Loucy (cell line): ENCODE measurements around the gene CIAPIN1.

Experiments used
- H2AFZ ChIP-seq: fragments of 200-600 bp; sonication (generic); 2 replicates; pipeline ENCODE4 v1.6.0; 2016; ENCODE audit warnings: antibody characterized with exemption, mild to moderate bottlenecking, low read length, moderate library complexity
- H3F3A ChIP-seq: fragments of 200-600 bp; 2 replicates; pipeline ENCODE4 v1.6.0; 2016; ENCODE audit warnings: antibody characterized with exemption, low read depth, mild to moderate bottlenecking
- H3K27me3 ChIP-seq: fragments of 200-600 bp; sonication (generic); 2 replicates; pipeline ENCODE4 v1.6.1; 2014; ENCODE audit warnings: low read length, mild to moderate bottlenecking; ENCODE audit not compliant: insufficient read depth, poor library complexity, severe bottlenecking
- H3K36me3 ChIP-seq: fragments of 200-600 bp; sonication (generic); 2 replicates; pipeline ENCODE4 v1.6.1; 2016; ENCODE audit warnings: low read length; ENCODE audit not compliant: insufficient read depth
- H3K4me1 ChIP-seq: fragments of 200-600 bp; sonication (generic); 2 replicates; pipeline ENCODE4 v1.5.1; 2014; ENCODE audit warnings: low read length, mild to moderate bottlenecking; ENCODE audit not compliant: insufficient read depth, poor library complexity, severe bottlenecking
- H3K4me2 ChIP-seq: fragments of 200-600 bp; sonication (generic); 2 replicates; pipeline ENCODE4 v1.6.0; 2014; ENCODE audit warnings: antibody characterized with exemption, low read length, low read depth, mild to moderate bottlenecking; ENCODE audit not compliant: poor library complexity, severe bottlenecking
- H3K4me3 ChIP-seq: fragments of 200-600 bp; sonication (generic); 2 replicates; pipeline ENCODE4 v1.5.1; 2014; ENCODE audit warnings: low read length, mild to moderate bottlenecking, mixed read lengths; ENCODE audit not compliant: poor library complexity, severe bottlenecking
- H3K79me2 ChIP-seq: fragments of 200-600 bp; sonication (generic); 2 replicates; pipeline ENCODE4 v1.6.1; 2014; ENCODE audit warnings: low read length; ENCODE audit not compliant: insufficient read depth
- H3K9ac ChIP-seq: fragments of 200-600 bp; sonication (generic); 2 replicates; pipeline ENCODE4 v1.6.0; 2014; ENCODE audit warnings: mild to moderate bottlenecking, low read depth, low read length, moderate library complexity; ENCODE audit not compliant: poor library complexity, severe bottlenecking
- H3K9me2 ChIP-seq: fragments of 200-600 bp; sonication (generic); replicated peaks from 2 replicates; pipeline ENCODE4 v1.6.1; 2016; ENCODE audit warnings: low read depth, low read length, mixed read lengths
- H3K9me3 ChIP-seq: fragments of 200-600 bp; sonication (generic); 2 replicates; pipeline ENCODE4 v1.6.1; 2014; ENCODE audit warnings: mild to moderate bottlenecking, antibody characterized with exemption, low read length, low read depth; ENCODE audit not compliant: insufficient read depth
- H4K20me1 ChIP-seq: fragments of 200-600 bp; sonication (generic); 2 replicates; pipeline ENCODE4 v1.6.0; 2014; ENCODE audit warnings: antibody characterized with exemption, low read length, mild to moderate bottlenecking; ENCODE audit not compliant: insufficient read depth, poor library complexity, severe bottlenecking
- EZH2phosphoT487 ChIP-seq: fragments of 200-600 bp; IDR thresholded peaks from 2 replicates; pipeline ENCODE4 v1.6.1; 2018; ENCODE audit warnings: antibody characterized with exemption, mild to moderate bottlenecking, moderate library complexity, borderline replicate concordance
- TF ChIP-seq, protein P1 (sequence below): fragments of 200-600 bp; sonication (generic); conservative IDR thresholded peaks from 2 replicates; pipeline ENCODE4 v1.5.1; 2014; ENCODE audit warnings: mild to moderate bottlenecking, antibody characterized with exemption, low read length

CIAPIN1 gene

DNA sequence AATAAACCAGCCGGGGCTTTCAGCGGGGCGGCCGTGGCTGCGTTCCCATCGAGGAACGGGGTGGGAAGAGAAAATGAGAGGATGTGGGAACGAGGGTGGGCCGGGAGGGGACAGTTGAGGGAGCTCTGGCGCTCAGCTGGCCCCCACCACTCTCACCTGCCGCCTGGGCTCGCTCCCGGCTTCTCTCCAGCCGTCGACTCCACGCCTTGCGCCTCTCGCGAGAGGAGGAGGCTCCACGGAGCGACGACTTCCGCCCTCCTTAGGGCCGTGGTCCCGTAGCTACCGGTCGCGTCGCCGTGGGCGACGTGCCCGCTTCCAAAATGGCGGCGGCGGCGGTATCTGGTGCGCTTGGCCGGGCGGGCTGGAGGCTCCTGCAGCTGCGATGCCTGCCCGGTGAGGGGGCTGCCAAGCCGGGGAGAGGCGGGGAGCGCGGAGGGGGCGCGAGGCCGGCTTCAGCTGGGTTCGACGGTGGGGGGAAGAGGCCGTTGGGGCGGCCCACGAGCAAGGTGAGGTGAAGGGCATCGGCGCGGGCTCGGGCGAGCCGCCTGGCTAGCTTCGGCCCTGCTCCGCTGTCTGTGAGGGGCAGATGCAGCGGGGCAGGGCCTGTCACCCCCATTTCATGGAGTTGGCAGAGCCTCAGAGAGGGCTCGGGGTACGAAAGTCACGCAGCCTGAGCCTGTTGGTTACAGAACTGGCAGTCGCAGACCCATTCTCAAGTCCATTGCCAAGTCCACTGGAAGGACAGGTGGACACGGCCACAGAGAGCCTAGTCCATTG, at the start of gene CIAPIN1, which contains the start of gene COQ9:
CIAPIN1 (minus strand) TSS at position 200 of the 777 bp plus-strand sequence. CDS start 6,457 bp downstream, outside the sequence.
COQ9 (plus strand) TSS at position 294 of the 777 bp plus-strand sequence; CDS start at position 321, 27 bp downstream.
- Histone ChIP-seq H2AFZ (peak within 1 kb of the TSS; percentile 89), H3K4me1 (peaks cover 31% of the 10 kb centered on the region), H3K9ac (peak within 1 kb of the TSS; percentile 97), H3K4me2 (peak within 1 kb of the TSS; percentile 84), H3K4me3 (peak within 1 kb of the TSS; percentile 92), H3F3A (no peaks in the 10 kb centered on the region), H3K79me2 (peaks cover 50% of the 10 kb centered on the region), H4K20me1 (peaks cover 4% of the 10 kb centered on the region), H3K36me3 (no peaks in the 10 kb centered on the region), H3K9me2 (no peaks in the 10 kb centered on the region), H3K27me3 (no peaks in the 10 kb centered on the region), H3K9me3 (no peaks in the 10 kb centered on the region)
- TF ChIP-seq EZH2phosphoT487: no peak
- TF ChIP-seq, protein P1, sequence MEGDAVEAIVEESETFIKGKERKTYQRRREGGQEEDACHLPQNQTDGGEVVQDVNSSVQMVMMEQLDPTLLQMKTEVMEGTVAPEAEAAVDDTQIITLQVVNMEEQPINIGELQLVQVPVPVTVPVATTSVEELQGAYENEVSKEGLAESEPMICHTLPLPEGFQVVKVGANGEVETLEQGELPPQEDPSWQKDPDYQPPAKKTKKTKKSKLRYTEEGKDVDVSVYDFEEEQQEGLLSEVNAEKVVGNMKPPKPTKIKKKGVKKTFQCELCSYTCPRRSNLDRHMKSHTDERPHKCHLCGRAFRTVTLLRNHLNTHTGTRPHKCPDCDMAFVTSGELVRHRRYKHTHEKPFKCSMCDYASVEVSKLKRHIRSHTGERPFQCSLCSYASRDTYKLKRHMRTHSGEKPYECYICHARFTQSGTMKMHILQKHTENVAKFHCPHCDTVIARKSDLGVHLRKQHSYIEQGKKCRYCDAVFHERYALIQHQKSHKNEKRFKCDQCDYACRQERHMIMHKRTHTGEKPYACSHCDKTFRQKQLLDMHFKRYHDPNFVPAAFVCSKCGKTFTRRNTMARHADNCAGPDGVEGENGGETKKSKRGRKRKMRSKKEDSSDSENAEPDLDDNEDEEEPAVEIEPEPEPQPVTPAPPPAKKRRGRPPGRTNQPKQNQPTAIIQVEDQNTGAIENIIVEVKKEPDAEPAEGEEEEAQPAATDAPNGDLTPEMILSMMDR: no peak

DNA sequence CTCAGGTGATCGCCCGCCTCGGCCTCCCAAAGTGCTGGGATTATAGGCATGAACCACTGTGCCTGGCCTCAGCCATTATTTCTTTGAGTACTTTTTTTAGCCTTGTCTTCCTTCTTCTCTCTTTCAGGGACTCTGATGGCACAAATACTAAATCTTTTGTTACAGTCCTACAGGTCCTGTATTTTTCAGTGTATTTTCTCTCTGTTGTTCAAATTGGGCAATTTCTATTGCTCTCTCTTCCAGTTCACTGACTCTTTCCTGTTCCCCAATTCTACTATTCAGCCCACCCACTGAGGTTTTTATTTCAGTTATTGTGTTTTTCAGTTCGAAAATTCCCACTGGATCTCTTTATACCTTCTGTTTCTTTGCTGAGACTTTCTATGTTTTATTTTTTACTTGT, 46.6 kb upstream of the CIAPIN1 start:
- Histone ChIP-seq H4K20me1 (no peaks in the 10 kb centered on the region), H3F3A (no peaks in the 10 kb centered on the region), H3K9ac (no peak overlapping the region), H3K27me3 (no peaks in the 10 kb centered on the region), H3K9me3 (no peaks in the 10 kb centered on the region), H3K36me3 (no peaks in the 10 kb centered on the region), H3K4me1 (no peaks in the 10 kb centered on the region), H2AFZ (no peak overlapping the region), H3K4me2 (no peak overlapping the region), H3K79me2 (no peaks in the 10 kb centered on the region), H3K4me3 (no peak overlapping the region), H3K9me2 (no peaks in the 10 kb centered on the region)
- TF ChIP-seq, protein P1: no peak
- TF ChIP-seq EZH2phosphoT487: no peak

DNA sequence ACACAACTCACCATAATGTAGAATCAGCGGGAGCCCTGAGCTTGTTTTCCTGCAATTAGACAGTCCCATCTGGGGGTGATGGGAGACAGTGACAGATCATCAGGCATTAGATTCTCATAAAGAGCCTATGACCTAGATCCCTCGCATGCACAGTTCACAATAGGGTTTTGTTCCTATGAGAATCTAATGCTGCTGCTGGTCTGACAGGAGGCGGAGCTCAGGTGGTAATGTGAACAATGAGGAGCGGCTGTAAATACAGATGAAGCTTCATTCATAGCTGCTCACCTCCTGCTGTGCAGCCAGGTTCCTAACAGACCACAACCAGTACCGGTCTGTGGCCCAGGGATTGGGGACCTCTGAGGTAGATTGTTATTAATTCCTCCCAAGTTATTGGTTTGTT, 42.0 kb upstream of the CIAPIN1 start:
- H3K36me3 ChIP-seq: no peaks in the 10 kb centered on the region
- peaks cover 8% of the 10 kb centered on the region; the same call in 1 of the 2 replicates for H3K79me2 ChIP-seq
- H3F3A ChIP-seq: no peaks in the 10 kb centered on the region
- H3K9ac ChIP-seq: no peak overlapping the region
- no peak overlapping the region for H3K4me2 ChIP-seq
- TF ChIP-seq, protein P1: no peak
- no peak for TF ChIP-seq EZH2phosphoT487
- no peaks in the 10 kb centered on the region for H3K9me2 ChIP-seq
- H3K9me3 ChIP-seq: no peaks in the 10 kb centered on the region
- no peaks in the 10 kb centered on the region for H4K20me1 ChIP-seq
- H3K4me1 ChIP-seq: peaks cover 26% of the 10 kb centered on the region
- no peak overlapping the region for H2AFZ ChIP-seq
- no peaks in the 10 kb centered on the region for H3K27me3 ChIP-seq
- no peak overlapping the region for H3K4me3 ChIP-seq
